PC-9 (cell line): ENCODE results near the gene PKNOX2.

Source experiments
- EZH2 ChIP-seq: fragments of 200-600 bp; sonication (generic); IDR thresholded peaks from 2 replicates; pipeline ENCODE4 v1.8.0; 2017; ENCODE audit warnings: antibody characterized with exemption, low read depth
- TF ChIP-seq, protein P1 (sequence below): fragments of 200-600 bp; sonication (generic); conservative IDR thresholded peaks from 2 replicates; pipeline ENCODE4 v1.6.1; 2017; ENCODE audit warnings: mixed run types, antibody characterized with exemption, mild to moderate bottlenecking, moderate library complexity

DNA sequence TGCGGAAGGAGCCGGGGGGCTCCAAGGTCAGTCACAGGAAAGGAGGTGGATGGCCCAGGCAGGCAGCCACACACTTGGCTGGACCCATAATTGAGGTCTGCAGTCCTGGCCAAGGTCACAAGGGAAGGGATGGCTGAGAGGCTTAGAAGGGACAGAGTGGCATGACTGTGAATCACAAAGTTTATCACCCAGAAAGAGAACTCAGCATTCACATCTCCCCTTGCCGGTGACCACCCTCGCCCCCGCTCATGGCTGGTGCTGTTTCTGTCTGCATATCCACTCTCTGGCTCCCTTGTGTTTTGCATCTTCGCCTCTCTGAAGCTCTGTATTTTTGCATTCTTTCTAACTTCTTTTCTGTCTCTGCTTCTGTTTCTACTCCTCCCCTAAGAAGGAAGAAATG is 214.0 kb downstream of the PKNOX2 start:
- TF ChIP-seq, protein P1, sequence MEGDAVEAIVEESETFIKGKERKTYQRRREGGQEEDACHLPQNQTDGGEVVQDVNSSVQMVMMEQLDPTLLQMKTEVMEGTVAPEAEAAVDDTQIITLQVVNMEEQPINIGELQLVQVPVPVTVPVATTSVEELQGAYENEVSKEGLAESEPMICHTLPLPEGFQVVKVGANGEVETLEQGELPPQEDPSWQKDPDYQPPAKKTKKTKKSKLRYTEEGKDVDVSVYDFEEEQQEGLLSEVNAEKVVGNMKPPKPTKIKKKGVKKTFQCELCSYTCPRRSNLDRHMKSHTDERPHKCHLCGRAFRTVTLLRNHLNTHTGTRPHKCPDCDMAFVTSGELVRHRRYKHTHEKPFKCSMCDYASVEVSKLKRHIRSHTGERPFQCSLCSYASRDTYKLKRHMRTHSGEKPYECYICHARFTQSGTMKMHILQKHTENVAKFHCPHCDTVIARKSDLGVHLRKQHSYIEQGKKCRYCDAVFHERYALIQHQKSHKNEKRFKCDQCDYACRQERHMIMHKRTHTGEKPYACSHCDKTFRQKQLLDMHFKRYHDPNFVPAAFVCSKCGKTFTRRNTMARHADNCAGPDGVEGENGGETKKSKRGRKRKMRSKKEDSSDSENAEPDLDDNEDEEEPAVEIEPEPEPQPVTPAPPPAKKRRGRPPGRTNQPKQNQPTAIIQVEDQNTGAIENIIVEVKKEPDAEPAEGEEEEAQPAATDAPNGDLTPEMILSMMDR: no peak
- TF ChIP-seq EZH2: no peak
